Transverse colon (tissue), 4 donors: ENCODE measurements around the gene CMTM1. TPM values are rescaled to one million over a fixed set of nuclear protein-coding genes. Genes with fewer than 3 reads are reported as not detected.

ENCODE experiments used
- DNase-seq: peaks from one replicate; pipeline ENCODE4 v3.0.0-alpha.2; 2019
- H3K27ac ChIP-seq, 4 donors: fragments of 200-600 bp; sonication (generic); 2 replicates each; pipeline ENCODE4 v1.5.1; 2016 to 2018; ENCODE audit warnings: inconsistent platforms in 4 of 4
- H3K27me3 ChIP-seq: fragments of 200-600 bp; sonication (generic); 2 replicates; pipeline ENCODE4 v1.5.1; 2017; ENCODE audit warnings: inconsistent platforms
- H3K36me3 ChIP-seq, 4 donors: fragments of 200-600 bp; sonication (generic); 2 replicates each; pipeline ENCODE4 v1.5.1; 2017 to 2019; ENCODE audit warnings: inconsistent platforms in 4 of 4
- H3K4me1 ChIP-seq, 4 donors: fragments of 200-600 bp; sonication (generic); 2 replicates each; pipeline ENCODE4 v1.5.1; 2017 to 2020; ENCODE audit warnings: inconsistent platforms in 4 of 4
- H3K4me3 ChIP-seq, 4 donors: fragments of 200-600 bp; sonication (generic); 1 replicate in 1 of 4; 2 replicates in 3 of 4; pipeline versions ENCODE4 v1.5.1 to v1.6.1; 2017 to 2019; ENCODE audit warnings: inconsistent platforms in 4 of 4
- H3K9me3 ChIP-seq, 2 donors: fragments of 200-600 bp; sonication (generic); 2 replicates each; pipeline ENCODE4 v1.5.1; 2017 to 2019; ENCODE audit warnings: inconsistent platforms in 2 of 2
- CTCF ChIP-seq, 5 experiments: fragments of 200-600 bp in 3 of 5; fragments of 450-650 bp in 2 of 5; sonication (generic) in 3 of 5; IDR thresholded peaks; 1 replicate in 2 of 5; 2 replicates in 3 of 5; pipeline ENCODE4 v1.5.1; 2016 to 2017; ENCODE audit warnings: antibody characterized with exemption in 5 of 5, inconsistent platforms in 3 of 5, mild to moderate bottlenecking in 2 of 5, moderate library complexity in 1 of 5
- EP300 ChIP-seq: sonication (generic); formaldehyde crosslinking; IDR thresholded peaks from one replicate; pipeline ENCODE4 v1.6.1; 2017; ENCODE audit warnings: antibody characterized with exemption, low read depth
- POLR2A ChIP-seq: fragments of 450-650 bp; IDR thresholded peaks from one replicate; pipeline ENCODE4 v1.6.1; 2016; ENCODE audit warnings: antibody characterized with exemption, mild to moderate bottlenecking, moderate library complexity
- POLR2AphosphoS5 ChIP-seq, 3 donors: sonication (generic); formaldehyde crosslinking; IDR thresholded peaks; one replicate each; pipeline ENCODE4 v1.6.1; 2016; ENCODE audit warnings: antibody characterized with exemption in 3 of 3
- WGBS, 2 donors: methylation state at CpG; one replicate each; pipeline ENCODE4 v1.1.5; 2018; ENCODE audit warnings: low coverage in 1 of 2; 5-methylcytosine and 5-hydroxymethylcytosine counted together
- in situ Hi-C, 4 donors: fragments of 200-750 bp; cut with MboI; loops; one replicate each; pipeline versions ENCODE4 v1.15.0 to v1.15.1; 2017; ENCODE audit warnings: low sequenced_read_pairs in 3 of 4, low pct_ligation_motif_present in 1 of 4, low pct_unique_long_range_greater_than_20kb in 1 of 4
- intact Hi-C: fragments of 100-400 bp; cut with DNase I; formaldehyde crosslinking; loops from one replicate; pipeline ENCODE4 v1.15.1; 2023; ENCODE audit warnings: low total_unique reads
- total RNA-seq, 4 donors: library from RNA; depleted of rRNA; stranded (reverse); fragments of >200 nt; gene quantifications; one replicate each; pipeline ENCODE4 v1.1.0, GENCODE V29; 2016

Gene CMTM1
- total RNA-seq, 4 donors from 2014 or later: 2.0 to 34.2 (median 4.0) TPM; not detected in 1

- 72 to 100% methylated on average over 2 to 7 of the region's 7 CpGs for WGBS, 2 donors
- H3K9me3 ChIP-seq: no peaks in the 10 kb centered on the region
- H3K4me1 ChIP-seq: no peaks in the 10 kb centered on the region
- no peak for DNase-seq
- H3K27ac ChIP-seq: no peak overlapping the region
- intact Hi-C loops: no loop called here
- no peaks in the 10 kb centered on the region for H3K36me3 ChIP-seq
- H3K4me3 ChIP-seq: no peak overlapping the region
- H3K27me3 ChIP-seq: no peaks in the 10 kb centered on the region
- TF ChIP-seq EP300: no peak
- TF ChIP-seq POLR2AphosphoS5 (IDR thresholded peaks at IDR 0.05): no peak
- no peak for TF ChIP-seq CTCF (IDR thresholded peaks at IDR 0.05)
- TF ChIP-seq POLR2A: no peak
- in situ Hi-C loops: loop anchor here (10.0 to 25.0 kb wide), 4 partner anchors 101 to 183 kb away; no protein-coding TSS in a partner anchor
These were observed 21.8 kb downstream of the CMTM1 start for GRCh38 chr16:66587881-66588600.

GRCh38 chr16:66588981-66589713 is 22.9 kb downstream of the CMTM1 start:
- WGBS, 2 donors: 90% methylated on average over 8 of the region's 8 CpGs; no CpG with 5 or more reads in 1 of the 2 donors
- in situ Hi-C loops: loop anchor here (10.0 to 25.0 kb wide), 4 partner anchors 102 to 184 kb away; no protein-coding TSS in a partner anchor
- TF ChIP-seq POLR2A: no peak
- TF ChIP-seq CTCF (IDR thresholded peaks at IDR 0.05): peak; percentile 35 to 56 (median 45)
- Histone ChIP-seq H3K27ac (no peak overlapping the region), H3K27me3 (no peaks in the 10 kb centered on the region), H3K4me1 (no peaks in the 10 kb centered on the region), H3K9me3 (no peaks in the 10 kb centered on the region), H3K36me3 (no peaks in the 10 kb centered on the region), H3K4me3 (no peak overlapping the region)
- intact Hi-C loops: no loop called here
- peak; percentile 56 for DNase-seq

- in situ Hi-C loops (loop anchor here in 3 of 4 donors (25.0 kb wide), 2 partner anchors 103 to 178 kb away; no protein-coding TSS in a partner anchor), intact Hi-C loops (no loop called here)
- H3K36me3 ChIP-seq: no peaks in the 10 kb centered on the region
- H3K27me3 ChIP-seq: no peaks in the 10 kb centered on the region
- no peak for DNase-seq
- H3K4me3 ChIP-seq: no peak overlapping the region
- no peaks in the 10 kb centered on the region for H3K4me1 ChIP-seq
- H3K27ac ChIP-seq: no peak overlapping the region
- WGBS, 2 donors: 67 to 90% methylated on average over 7 to 8 of the region's 8 CpGs
- TF ChIP-seq CTCF (IDR thresholded peaks at IDR 0.05) (no peak), POLR2A (no peak), EP300 (no peak), POLR2AphosphoS5 (IDR thresholded peaks at IDR 0.05) (no peak)
- no peaks in the 10 kb centered on the region for H3K9me3 ChIP-seq
These were observed 24.1 kb downstream of the CMTM1 start for GRCh38 chr16:66590322-66590721.

- H3K27ac ChIP-seq: no peak overlapping the region
- no peak overlapping the region for H3K4me3 ChIP-seq
- no peak for TF ChIP-seq CTCF (IDR thresholded peaks at IDR 0.05)
- TF ChIP-seq POLR2AphosphoS5 (IDR thresholded peaks at IDR 0.05): no peak
- TF ChIP-seq POLR2A: no peak
- no peak for TF ChIP-seq EP300
- H3K36me3 ChIP-seq: no peaks in the 10 kb centered on the region
- 93 to 96% methylated on average over 3 to 4 of the region's 4 CpGs for WGBS, 2 donors
- no peaks in the 10 kb centered on the region for H3K27me3 ChIP-seq
- intact Hi-C loops (no loop called here), in situ Hi-C loops (loop anchor here in 3 of 4 donors (25.0 kb wide), 2 partner anchors 104 to 179 kb away; no protein-coding TSS in a partner anchor)
- H3K9me3 ChIP-seq: no peaks in the 10 kb centered on the region
- no peaks in the 10 kb centered on the region for H3K4me1 ChIP-seq
- DNase-seq: no peak
These were observed 24.8 kb downstream of the CMTM1 start for GRCh38 chr16:66591018-66591417.
